CD4-positive, CD25-positive, alpha-beta regulatory T cell (primary cell): ENCODE results near the gene PPP6R2. TPM values are rescaled to one million over a fixed set of nuclear protein-coding genes. Genes with fewer than 3 reads are reported as not detected.

ENCODE experiments used
- ATAC-seq, 2 donors: fragments of 150-1000 bp; cut with Tn5 transposase; one replicate each; pipeline ENCODE4 v1.10.0; 2021; ENCODE audit warnings: low read depth in 2 of 2, moderate number of reproducible peaks in 2 of 2, moderate library complexity in 1 of 2
- DNase-seq, 3 donors: peaks; one replicate each; pipeline versions ENCODE4 v3.0.0 to v3.0.0-alpha.2; 2012 to 2022; ENCODE audit warnings: mixed read lengths in 1 of 3
- H3K27ac ChIP-seq: one replicate; pipeline ENCODE4 v1.7.0; 2013; ENCODE audit warnings: mild to moderate bottlenecking, low read length; ENCODE audit not compliant: insufficient read depth, poor library complexity, severe bottlenecking
- H3K27me3 ChIP-seq: one replicate; pipeline ENCODE4 v1.7.0; 2013; ENCODE audit warnings: low read length; ENCODE audit not compliant: control insufficient read depth, insufficient read depth
- H3K36me3 ChIP-seq: one replicate; pipeline ENCODE4 v1.7.0; 2013; ENCODE audit warnings: mild to moderate bottlenecking, low read length, moderate library complexity; ENCODE audit not compliant: control insufficient read depth, insufficient read depth
- H3K4me1 ChIP-seq: 2 replicates; pipeline ENCODE4 v1.7.0; 2013; ENCODE audit warnings: mild to moderate bottlenecking, low read length; ENCODE audit not compliant: insufficient read depth, control insufficient read depth, poor library complexity, severe bottlenecking
- H3K4me3 ChIP-seq: one replicate; pipeline ENCODE4 v1.7.0; 2013; ENCODE audit warnings: low read depth, mild to moderate bottlenecking, low read length, moderate library complexity
- H3K9me3 ChIP-seq, 2 experiments: 1 replicate in 1 of 2; 2 replicates in 1 of 2; pipeline ENCODE4 v1.7.0; 2013; ENCODE audit warnings: low read length in 2 of 2, mild to moderate bottlenecking in 1 of 2, moderate library complexity in 1 of 2; ENCODE audit not compliant: control insufficient read depth in 2 of 2
- H3K27ac Mint-ChIP-seq, 3 donors: one replicate each; pipeline ENCODE4 v1.8.0; 2020 to 2022; ENCODE audit warnings: mild to moderate bottlenecking in 3 of 3, mixed read lengths in 3 of 3, moderate library complexity in 2 of 3
- H3K27me3 Mint-ChIP-seq: one replicate; pipeline ENCODE4 v1.8.0; 2022; ENCODE audit warnings: mild to moderate bottlenecking, mixed read lengths
- H3K36me3 Mint-ChIP-seq: one replicate; pipeline ENCODE4 v1.8.0; 2020; ENCODE audit warnings: mixed read lengths
- H3K4me1 Mint-ChIP-seq, 4 donors: one replicate each; pipeline ENCODE4 v1.8.0; 2020 to 2022; ENCODE audit warnings: mixed read lengths in 4 of 4, mild to moderate bottlenecking in 1 of 4
- H3K4me3 Mint-ChIP-seq, 4 donors: one replicate each; pipeline ENCODE4 v1.8.0; 2020 to 2022; ENCODE audit warnings: mild to moderate bottlenecking in 4 of 4, mixed read lengths in 4 of 4, moderate library complexity in 3 of 4
- H3K9me3 Mint-ChIP-seq, 7 donors: one replicate each; pipeline ENCODE4 v1.8.0; 2020 to 2022; ENCODE audit warnings: mixed read lengths in 7 of 7, mild to moderate bottlenecking in 3 of 7, moderate library complexity in 2 of 7
- polyA plus RNA-seq, 4 donors: library from polyadenylated mRNA; unstranded; fragments of 300-500 nt; fragmentation: Illumina TruSeq; gene quantifications; one replicate each; pipeline ENCODE4 v1.2.3, GENCODE V29; 2021
- total RNA-seq: library from RNA; stranded (reverse); gene quantifications from one replicate; pipeline ENCODE4 v1.2.3, GENCODE V29; 2022

PPP6R2 gene
- total and polyA plus RNA-seq, 5 donors from 2014 or later = 15.9 to 85.7 (median 17.6) TPM

- no peak overlapping the region for H3K4me3 Mint-ChIP-seq
- no peaks in the 10 kb centered on the region for H3K27me3 Mint-ChIP-seq
Observed at GRCh38 chr22:50459016-50459415, 115.9 kb downstream of the PPP6R2 start.

GRCh38 chr22:50459496-50460140, 116.5 kb downstream of the PPP6R2 start:
- Mint-ChIP-seq H3K27ac (no peak overlapping the region), H3K4me1 (peaks cover 0 to 6% (median 6%) of the 10 kb centered on the region in 4 donors), H3K36me3 (peaks cover 24% of the 10 kb centered on the region), H3K27me3 (no peaks in the 10 kb centered on the region), H3K9me3 (peaks cover 0 to 1% (median 0%) of the 10 kb centered on the region in 7 donors), H3K4me3 (no peak overlapping the region)
- no peaks in the 10 kb centered on the region for H3K4me1 ChIP-seq
- ATAC-seq = peak in 1 of 2 donors; percentile 31
- H3K4me3 ChIP-seq = no peak overlapping the region
- no peak for DNase-seq
- H3K27me3 ChIP-seq = no peaks in the 10 kb centered on the region
- H3K9me3 ChIP-seq = no peaks in the 10 kb centered on the region
- peaks cover 91% of the 10 kb centered on the region for H3K36me3 ChIP-seq
- H3K27ac ChIP-seq = no peak overlapping the region

More at GRCh38 chr22:50459016-50459415, 115.9 kb downstream of the PPP6R2 start:
- Mint-ChIP-seq H3K36me3 (peaks cover 27% of the 10 kb centered on the region), H3K4me1 (peaks cover 0 to 6% (median 6%) of the 10 kb centered on the region in 4 donors), H3K9me3 (peaks cover 0 to 1% (median 0%) of the 10 kb centered on the region in 7 donors), H3K27ac (no peak overlapping the region)
- Histone ChIP-seq H3K4me1 (no peaks in the 10 kb centered on the region), H3K27me3 (no peaks in the 10 kb centered on the region), H3K9me3 (no peaks in the 10 kb centered on the region), H3K4me3 (no peak overlapping the region), H3K36me3 (peaks cover 92% of the 10 kb centered on the region), H3K27ac (no peak overlapping the region)
- ATAC-seq (no peak), DNase-seq (no peak)

GRCh38 chr22:50460938-50461337, 117.8 kb downstream of the PPP6R2 start:
- Mint-ChIP-seq H3K4me1 (peaks cover 0 to 6% (median 6%) of the 10 kb centered on the region in 4 donors), H3K36me3 (peaks cover 20% of the 10 kb centered on the region), H3K9me3 (peaks cover 0 to 1% (median 0%) of the 10 kb centered on the region in 7 donors), H3K27me3 (no peaks in the 10 kb centered on the region), H3K4me3 (peak overlapping the region in 1 of 4 donors; percentile 51), H3K27ac (no peak overlapping the region)
- DNase-seq (no peak), ATAC-seq (no peak)
- H3K4me1 ChIP-seq = no peaks in the 10 kb centered on the region
- no peaks in the 10 kb centered on the region for H3K27me3 ChIP-seq
- peaks cover 90% of the 10 kb centered on the region for H3K36me3 ChIP-seq
- H3K27ac ChIP-seq = no peak overlapping the region
- no peak overlapping the region for H3K4me3 ChIP-seq
- no peaks in the 10 kb centered on the region for H3K9me3 ChIP-seq

- Histone ChIP-seq H3K9me3 (no peaks in the 10 kb centered on the region), H3K4me3 (no peak overlapping the region), H3K27ac (no peak overlapping the region), H3K36me3 (peaks cover 92% of the 10 kb centered on the region), H3K27me3 (no peaks in the 10 kb centered on the region), H3K4me1 (no peaks in the 10 kb centered on the region)
- H3K27me3 Mint-ChIP-seq = no peaks in the 10 kb centered on the region
- H3K27ac Mint-ChIP-seq = no peak overlapping the region
- peaks cover 0 to 1% (median 0%) of the 10 kb centered on the region in 7 donors for H3K9me3 Mint-ChIP-seq
- H3K4me3 Mint-ChIP-seq = no peak overlapping the region
- no peak for ATAC-seq
- H3K36me3 Mint-ChIP-seq = peaks cover 20% of the 10 kb centered on the region
- DNase-seq = no peak
- peaks cover 0 to 8% (median 6%) of the 10 kb centered on the region in 4 donors for H3K4me1 Mint-ChIP-seq
Observed at GRCh38 chr22:50461536-50461935, 118.4 kb downstream of the PPP6R2 start.

- no peaks in the 10 kb centered on the region for H3K4me1 ChIP-seq
- Mint-ChIP-seq H3K4me3 (no peak overlapping the region), H3K27me3 (no peaks in the 10 kb centered on the region), H3K27ac (no peak overlapping the region), H3K4me1 (peaks cover 0 to 10% (median 8%) of the 10 kb centered on the region in 4 donors), H3K9me3 (peaks cover 0 to 1% (median 0%) of the 10 kb centered on the region in 7 donors), H3K36me3 (peaks cover 22% of the 10 kb centered on the region)
- no peak overlapping the region for H3K27ac ChIP-seq
- H3K36me3 ChIP-seq = peaks cover 92% of the 10 kb centered on the region
- ATAC-seq (no peak), DNase-seq (no peak)
- no peak overlapping the region for H3K4me3 ChIP-seq
- no peaks in the 10 kb centered on the region for H3K9me3 ChIP-seq
- no peaks in the 10 kb centered on the region for H3K27me3 ChIP-seq
Observed at GRCh38 chr22:50461979-50462540, 118.9 kb downstream of the PPP6R2 start.

- Histone ChIP-seq H3K9me3 (no peaks in the 10 kb centered on the region), H3K27ac (no peak overlapping the region), H3K36me3 (peaks cover 91% of the 10 kb centered on the region), H3K27me3 (no peaks in the 10 kb centered on the region), H3K4me1 (peaks cover 3% of the 10 kb centered on the region), H3K4me3 (no peak overlapping the region)
- Mint-ChIP-seq H3K4me3 (peak overlapping the region in 1 of 4 donors; percentile 43), H3K27me3 (no peaks in the 10 kb centered on the region), H3K36me3 (peaks cover 21% of the 10 kb centered on the region), H3K4me1 (peaks cover 0 to 16% (median 6%) of the 10 kb centered on the region in 4 donors), H3K27ac (peak overlapping the region in 2 of 3 donors; percentile 69 to 81), H3K9me3 (peaks cover 0 to 1% (median 0%) of the 10 kb centered on the region in 7 donors)
- ATAC-seq (no peak), DNase-seq (no peak)
Observed at GRCh38 chr22:50463188-50463900, 120.2 kb downstream of the PPP6R2 start.

- Mint-ChIP-seq H3K4me1 (peaks cover 0 to 25% (median 6%) of the 10 kb centered on the region in 4 donors), H3K36me3 (peaks cover 16% of the 10 kb centered on the region)
- H3K4me1 ChIP-seq = peaks cover 14% of the 10 kb centered on the region
Observed at GRCh38 chr22:50464451-50464850, 121.3 kb downstream of the PPP6R2 start.

More at GRCh38 chr22:50464451-50464850, 121.3 kb downstream of the PPP6R2 start:
- H3K9me3 Mint-ChIP-seq = no peaks in the 10 kb centered on the region
- H3K4me3 Mint-ChIP-seq = no peak overlapping the region
- DNase-seq (no peak), ATAC-seq (no peak)
- H3K27me3 Mint-ChIP-seq = no peaks in the 10 kb centered on the region
- H3K27me3 ChIP-seq = no peaks in the 10 kb centered on the region
- H3K27ac ChIP-seq = no peak overlapping the region
- no peak overlapping the region for H3K4me3 ChIP-seq
- H3K36me3 ChIP-seq = peaks cover 80% of the 10 kb centered on the region
- no peaks in the 10 kb centered on the region for H3K9me3 ChIP-seq
- no peak overlapping the region for H3K27ac Mint-ChIP-seq
